Measurements from ENCODE around the gene CNTFR.

- TF ChIP-seq CTCF (IDR thresholded peaks at IDR 0.05; ENCODE audit: low read depth, low read length, missing input control): no peak
- TF ChIP-seq JUND (IDR thresholded peaks at IDR 0.05): no peak
- no peak for TF ChIP-seq GABPA (IDR thresholded peaks at IDR 0.05 in 1 of 2, conservative IDR thresholded peaks at IDR 0.05 in 1 of 2)
- TF ChIP-seq ATF3 (IDR thresholded peaks at IDR 0.05): no peak
- no peak for TF ChIP-seq EGR1 (IDR thresholded peaks at IDR 0.05; ENCODE audit: low read depth in 2 of 2)
- TF ChIP-seq RAD21 (IDR thresholded peaks at IDR 0.05): no peak
- TF ChIP-seq SP1 (IDR thresholded peaks at IDR 0.05): no peak
These were observed 47.3 kb upstream of the CNTFR start for GRCh38 chr9:34636791-34637355.

Measured in liver (tissue), 3 donors.